Omental fat pad (tissue), 4 donors: Measurements from ENCODE around the gene CD4. TPM values are rescaled to one million over a fixed set of nuclear protein-coding genes. Genes with fewer than 3 reads are reported as not detected.
A peak's percentile ranks its signal among the peaks of the same experiment; 100 is the strongest.

Experiments used
- ATAC-seq: fragments of 150-250 bp; one replicate; pipeline ENCODE4 v1.9.1; 2016; ENCODE audit warnings: mild to moderate bottlenecking, moderate library complexity; ENCODE audit not compliant: low FRiP score
- DNase-seq: peaks from one replicate; pipeline ENCODE4 v3.0.0-alpha.2; 2019; ENCODE audit warnings: low spot score
- total RNA-seq, 4 donors: library from RNA; depleted of rRNA; stranded (reverse); fragments of >200 nt; gene quantifications; one replicate each; pipeline ENCODE4 v1.1.0, GENCODE V29; 2016
- TF ChIP-seq, protein P1 (sequence below), 3 donors: fragments of 450-650 bp; IDR thresholded peaks; one replicate each; pipeline ENCODE4 v1.5.1; 2016 to 2017; ENCODE audit warnings: antibody characterized with exemption in 3 of 3, mild to moderate bottlenecking in 3 of 3, moderate library complexity in 2 of 3

CD4 gene
- total RNA-seq, 4 donors from 2014 or later = 19.7 to 26.5 (median 21.8) TPM

- peak; percentile 3 for ATAC-seq
- TF ChIP-seq, protein P1, sequence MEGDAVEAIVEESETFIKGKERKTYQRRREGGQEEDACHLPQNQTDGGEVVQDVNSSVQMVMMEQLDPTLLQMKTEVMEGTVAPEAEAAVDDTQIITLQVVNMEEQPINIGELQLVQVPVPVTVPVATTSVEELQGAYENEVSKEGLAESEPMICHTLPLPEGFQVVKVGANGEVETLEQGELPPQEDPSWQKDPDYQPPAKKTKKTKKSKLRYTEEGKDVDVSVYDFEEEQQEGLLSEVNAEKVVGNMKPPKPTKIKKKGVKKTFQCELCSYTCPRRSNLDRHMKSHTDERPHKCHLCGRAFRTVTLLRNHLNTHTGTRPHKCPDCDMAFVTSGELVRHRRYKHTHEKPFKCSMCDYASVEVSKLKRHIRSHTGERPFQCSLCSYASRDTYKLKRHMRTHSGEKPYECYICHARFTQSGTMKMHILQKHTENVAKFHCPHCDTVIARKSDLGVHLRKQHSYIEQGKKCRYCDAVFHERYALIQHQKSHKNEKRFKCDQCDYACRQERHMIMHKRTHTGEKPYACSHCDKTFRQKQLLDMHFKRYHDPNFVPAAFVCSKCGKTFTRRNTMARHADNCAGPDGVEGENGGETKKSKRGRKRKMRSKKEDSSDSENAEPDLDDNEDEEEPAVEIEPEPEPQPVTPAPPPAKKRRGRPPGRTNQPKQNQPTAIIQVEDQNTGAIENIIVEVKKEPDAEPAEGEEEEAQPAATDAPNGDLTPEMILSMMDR (IDR thresholded peaks at IDR 0.05) = no peak
- DNase-seq = no peak
Observed at GRCh38 chr12:6829536-6830220, 40.4 kb downstream of the CD4 start.

- TF ChIP-seq, protein P1 (IDR thresholded peaks at IDR 0.05) = no peak
- ATAC-seq (no peak), DNase-seq (no peak)
Observed at GRCh38 chr12:6830286-6830890, 41.1 kb downstream of the CD4 start.

GRCh38 chr12:6830999-6831398, 41.7 kb downstream of the CD4 start:
- DNase-seq (no peak), ATAC-seq (no peak)
- TF ChIP-seq, protein P1 (IDR thresholded peaks at IDR 0.05) = no peak

DNA sequence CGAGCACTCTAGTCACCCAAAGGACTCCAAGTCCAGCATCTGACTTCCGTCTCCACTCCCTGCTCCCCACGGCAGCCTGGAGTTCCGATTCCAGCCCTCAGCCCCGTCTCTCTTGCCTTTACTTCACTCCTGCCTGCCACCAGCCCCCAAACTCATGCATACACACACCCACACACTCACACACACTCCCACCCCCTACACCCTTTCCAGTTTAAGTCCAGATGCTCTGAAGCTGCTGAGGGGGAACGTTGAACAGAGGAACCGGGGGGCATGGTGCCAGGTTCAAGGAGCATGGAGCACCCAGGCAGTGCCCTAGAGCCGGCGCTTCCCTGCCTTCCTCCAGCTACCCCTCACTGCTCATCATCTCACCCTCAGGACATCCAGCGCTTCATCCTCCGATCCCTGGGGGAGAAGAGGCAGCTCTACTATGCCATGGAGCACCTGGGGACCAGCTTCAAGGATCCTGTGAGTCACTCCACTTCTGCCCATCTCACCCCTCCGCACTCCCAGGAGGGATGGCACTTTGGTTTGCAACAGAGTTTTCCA, 42.2 kb downstream of the CD4 start:
- ATAC-seq (no peak), DNase-seq (no peak)
- TF ChIP-seq, protein P1 (IDR thresholded peaks at IDR 0.05) = no peak

DNA sequence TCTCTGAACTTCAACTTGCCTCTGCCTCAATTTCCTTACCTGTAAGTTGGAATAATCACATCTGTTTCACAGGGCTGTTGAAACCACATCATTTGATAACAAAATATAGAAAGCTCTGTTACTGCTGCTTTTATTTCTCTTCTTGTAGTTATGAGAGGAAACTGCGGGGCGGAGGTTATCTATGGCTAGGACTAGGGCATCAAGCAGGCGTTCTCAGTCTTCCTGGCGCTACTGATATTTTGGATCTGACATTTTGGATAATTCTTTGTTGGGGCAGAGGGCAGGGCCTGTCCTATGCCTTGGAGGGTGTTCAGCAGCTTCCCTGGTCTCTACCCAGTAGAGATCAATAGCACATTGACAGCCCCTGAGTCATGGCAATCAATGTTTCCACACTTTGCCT, 42.8 kb downstream of the CD4 start:
- ATAC-seq (no peak), DNase-seq (no peak)

DNA sequence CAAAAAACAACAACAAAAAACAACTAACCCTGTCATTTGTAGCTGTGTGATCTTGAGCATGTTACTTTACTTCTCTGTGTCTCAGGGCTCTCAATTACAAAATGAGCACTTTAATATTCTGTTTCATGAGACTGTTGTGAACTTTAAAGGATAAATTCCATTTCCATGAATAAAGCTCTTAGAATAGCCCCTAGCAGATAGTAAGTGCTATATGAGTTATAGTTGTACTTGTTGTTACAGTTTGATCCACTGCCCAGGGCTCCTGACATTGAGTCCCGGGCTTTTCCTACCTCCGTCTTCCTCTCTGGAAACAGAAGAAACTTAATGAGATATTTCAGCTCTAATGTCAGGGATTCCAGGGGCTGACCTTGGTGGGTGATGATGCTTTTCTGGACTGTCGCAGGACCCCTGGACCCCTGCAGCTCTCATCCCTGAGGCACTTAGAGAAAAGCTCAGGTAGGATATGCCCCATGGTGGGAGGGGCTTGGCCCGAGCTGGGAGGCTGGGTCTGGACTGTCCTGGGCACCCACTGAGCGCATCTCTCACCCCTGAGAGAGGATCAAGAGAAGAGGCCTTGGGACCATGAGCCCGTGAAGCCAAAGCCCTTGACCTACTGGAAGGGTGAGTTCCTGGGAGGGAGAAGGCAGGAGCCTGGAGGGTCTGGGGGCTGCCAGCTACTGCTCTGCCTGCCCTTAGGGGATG, 44.0 kb downstream of the CD4 start:
- TF ChIP-seq, protein P1 (IDR thresholded peaks at IDR 0.05) = no peak
- DNase-seq (no peak), ATAC-seq (no peak)

More for the DNA sequence above, 42.8 kb downstream of the CD4 start:
- TF ChIP-seq, protein P1 (IDR thresholded peaks at IDR 0.05) = no peak
